ENCODE results near the gene SLC7A14.

The SLC7A14 gene

DNA sequence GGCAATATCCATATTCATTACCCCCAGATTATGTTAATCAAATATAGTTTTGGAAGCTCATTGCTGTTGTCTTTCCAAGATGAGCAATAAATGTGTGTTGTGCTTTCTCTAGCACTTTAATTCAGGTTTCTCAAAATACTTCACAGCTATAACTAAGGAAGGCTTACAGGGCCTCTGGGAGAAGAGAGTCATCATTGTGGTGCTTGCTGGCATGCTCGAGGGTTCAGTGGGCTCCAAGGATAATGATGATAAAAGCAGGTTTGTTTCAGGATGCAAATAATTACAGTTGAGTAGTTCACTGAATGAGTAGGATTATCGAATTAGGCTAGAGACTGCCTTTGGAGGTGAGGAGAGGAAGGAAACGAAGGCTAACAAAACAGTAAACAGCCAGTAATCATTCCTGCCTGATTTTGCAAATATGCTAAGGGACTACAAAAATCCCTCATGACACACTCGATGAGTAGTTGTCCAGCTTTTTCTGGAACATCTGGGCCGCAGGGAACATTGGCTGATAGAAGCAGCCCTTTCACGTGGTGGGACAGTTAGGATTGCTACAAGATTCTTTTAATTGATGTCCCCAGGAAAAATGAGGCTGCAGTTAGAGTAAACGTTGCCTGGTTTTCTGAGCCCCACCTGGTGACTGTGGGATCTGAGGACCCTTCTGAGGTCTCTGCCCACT, 54.1 kb downstream of the SLC7A14 start:
- Mint-ChIP-seq H3K4me1 (ENCODE audit: low read depth) (no peaks in the 10 kb centered on the region), H3K27me3 (peaks cover 3% of the 10 kb centered on the region), H3K36me3 (no peaks in the 10 kb centered on the region), H3K27ac (no peak overlapping the region), H3K4me3 (no peak overlapping the region), H3K9me3 (ENCODE audit: low read depth) (no peaks in the 10 kb centered on the region)

DNA sequence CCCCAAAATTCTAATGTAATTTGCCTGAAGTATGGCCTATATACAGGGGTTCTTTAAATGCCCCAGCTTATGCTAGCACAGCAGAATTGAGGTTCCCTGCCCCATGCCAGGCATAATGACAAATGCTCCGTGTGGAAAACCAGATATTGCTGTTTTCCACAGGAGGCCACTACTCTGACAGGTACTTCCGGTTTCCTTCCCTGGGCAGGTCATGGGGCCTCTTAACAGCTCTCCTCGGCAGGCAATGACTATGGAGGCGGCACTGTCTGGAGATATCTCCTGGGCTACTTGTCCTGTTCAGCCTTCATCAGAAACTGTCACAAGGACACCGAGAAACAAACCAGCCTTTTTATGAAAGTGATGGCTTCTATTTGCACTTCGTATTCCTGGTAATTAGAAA, 54.8 kb downstream of the SLC7A14 start:
- no peak overlapping the region for H3K27ac Mint-ChIP-seq
- no peaks in the 10 kb centered on the region for H3K9me3 Mint-ChIP-seq (ENCODE audit: low read depth)
- H3K27me3 Mint-ChIP-seq: peaks cover 3% of the 10 kb centered on the region
- no peak overlapping the region for H3K4me3 Mint-ChIP-seq
- no peaks in the 10 kb centered on the region for H3K36me3 Mint-ChIP-seq
- no peaks in the 10 kb centered on the region for H3K4me1 Mint-ChIP-seq (ENCODE audit: low read depth)

DNA sequence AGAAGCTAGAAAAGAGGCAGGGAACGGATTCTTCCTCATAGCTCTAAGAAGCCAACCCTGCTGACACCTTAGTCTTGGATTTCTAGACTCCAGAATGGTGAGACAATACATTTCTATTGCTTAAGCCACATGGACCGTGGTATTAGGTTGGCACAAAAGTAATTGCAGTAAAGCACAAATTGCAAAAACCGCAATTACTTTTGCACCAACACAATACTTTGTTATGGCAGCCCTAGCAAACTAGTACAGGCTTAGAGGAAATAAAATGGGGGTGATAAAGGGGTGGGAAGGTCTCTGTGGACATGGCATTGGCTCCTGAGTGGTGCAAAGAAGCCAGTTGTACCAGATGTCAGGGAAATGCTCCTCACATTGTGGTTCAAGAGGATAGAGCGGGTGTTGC, 56.0 kb downstream of the SLC7A14 start:
- Mint-ChIP-seq H3K4me1 (ENCODE audit: low read depth) (no peaks in the 10 kb centered on the region), H3K36me3 (no peaks in the 10 kb centered on the region), H3K9me3 (ENCODE audit: low read depth) (no peaks in the 10 kb centered on the region), H3K27me3 (peaks cover 3% of the 10 kb centered on the region), H3K4me3 (no peak overlapping the region), H3K27ac (no peak overlapping the region)

DNA sequence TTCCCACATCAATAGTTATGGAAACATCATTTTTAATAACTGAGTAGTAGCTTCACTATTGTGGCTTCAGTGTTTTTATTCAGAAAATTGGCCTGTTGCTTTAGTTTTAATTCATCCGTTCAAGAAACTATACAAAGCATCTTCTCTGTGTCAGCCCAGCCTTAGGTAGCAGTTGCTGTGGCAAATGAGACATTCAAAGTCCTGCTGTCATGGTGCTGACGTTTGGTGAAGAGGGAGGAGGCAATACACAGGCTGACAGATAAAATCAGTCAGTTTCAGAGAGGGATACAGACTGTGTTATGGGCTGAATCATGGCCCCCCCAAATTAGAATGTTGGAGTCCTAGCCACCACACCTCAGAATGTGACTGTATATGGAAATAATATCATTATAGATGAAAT, 56.5 kb downstream of the SLC7A14 start:
- Mint-ChIP-seq H3K4me3 (no peak overlapping the region), H3K4me1 (ENCODE audit: low read depth) (no peaks in the 10 kb centered on the region), H3K9me3 (ENCODE audit: low read depth) (no peaks in the 10 kb centered on the region), H3K36me3 (no peaks in the 10 kb centered on the region), H3K27ac (no peak overlapping the region), H3K27me3 (peaks cover 3% of the 10 kb centered on the region)

DNA sequence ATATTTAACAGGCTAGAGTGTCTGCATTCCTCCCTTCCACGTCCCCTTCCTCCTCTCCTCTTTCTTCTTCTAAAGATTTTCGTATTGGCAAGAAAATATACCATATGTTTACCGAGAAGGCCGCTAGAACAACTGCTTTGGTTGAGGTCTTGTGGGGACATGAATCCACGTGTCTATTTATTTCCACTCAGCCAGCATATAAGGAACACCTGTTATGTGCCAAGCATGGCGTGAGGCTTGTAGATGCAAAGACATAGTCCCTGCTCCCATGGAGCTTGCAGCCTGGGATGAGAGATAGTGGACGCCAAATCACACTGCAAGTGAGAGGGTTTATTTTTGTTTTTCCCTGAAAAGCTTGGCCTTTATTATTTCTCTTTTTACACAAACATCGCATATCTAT, 57.1 kb downstream of the SLC7A14 start:
- no peaks in the 10 kb centered on the region for H3K4me1 Mint-ChIP-seq (ENCODE audit: low read depth)
- H3K4me3 Mint-ChIP-seq: no peak overlapping the region
- H3K36me3 Mint-ChIP-seq: no peaks in the 10 kb centered on the region
- peaks cover 3% of the 10 kb centered on the region for H3K27me3 Mint-ChIP-seq
- H3K27ac Mint-ChIP-seq: no peak overlapping the region
- H3K9me3 Mint-ChIP-seq (ENCODE audit: low read depth): no peaks in the 10 kb centered on the region

DNA sequence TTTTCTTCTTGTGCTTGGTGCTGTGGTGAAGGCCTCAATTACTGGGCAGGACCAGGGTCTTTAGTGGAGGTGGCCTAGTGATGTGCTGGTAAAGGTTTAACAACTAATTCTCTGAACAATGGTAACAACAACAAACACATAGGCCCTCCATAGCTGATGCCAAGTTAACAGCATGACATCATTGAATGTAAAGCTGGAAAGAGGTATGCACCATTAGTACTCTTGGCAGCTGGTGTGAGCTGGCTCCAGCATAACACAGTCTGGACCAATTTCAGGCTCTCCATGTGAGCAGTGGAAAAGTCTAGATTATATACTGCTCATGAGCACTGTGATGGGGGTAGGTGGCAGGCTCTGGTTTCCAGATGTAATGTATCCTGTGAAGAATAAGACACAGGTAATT, 61.8 kb downstream of the SLC7A14 start:
- Mint-ChIP-seq H3K27ac (no peak overlapping the region), H3K4me1 (ENCODE audit: low read depth) (no peaks in the 10 kb centered on the region), H3K27me3 (peaks cover 3% of the 10 kb centered on the region), H3K4me3 (no peak overlapping the region), H3K36me3 (no peaks in the 10 kb centered on the region), H3K9me3 (ENCODE audit: low read depth) (no peaks in the 10 kb centered on the region)

DNA sequence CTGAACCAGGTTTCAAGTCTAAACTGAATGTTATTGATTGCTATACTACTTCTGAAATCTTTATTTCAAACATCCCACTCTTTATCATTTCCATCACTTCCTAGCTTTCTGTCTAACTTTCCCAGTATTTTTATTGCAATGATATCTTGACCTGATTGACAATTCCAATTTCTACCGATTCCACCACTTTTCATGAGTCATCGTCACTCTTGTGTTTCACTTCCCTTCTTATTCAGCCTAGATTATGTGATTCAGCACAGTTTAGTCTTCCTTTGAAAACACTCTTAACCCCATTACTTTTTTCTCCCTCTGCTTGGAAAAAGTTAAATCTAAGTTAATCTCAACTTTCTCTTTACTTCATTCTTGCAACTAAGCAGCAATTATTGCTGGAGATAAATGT, 62.6 kb downstream of the SLC7A14 start:
- Mint-ChIP-seq H3K36me3 (no peaks in the 10 kb centered on the region), H3K4me3 (no peak overlapping the region), H3K27ac (no peak overlapping the region), H3K27me3 (peaks cover 3% of the 10 kb centered on the region), H3K4me1 (ENCODE audit: low read depth) (no peaks in the 10 kb centered on the region), H3K9me3 (ENCODE audit: low read depth) (no peaks in the 10 kb centered on the region)

DNA sequence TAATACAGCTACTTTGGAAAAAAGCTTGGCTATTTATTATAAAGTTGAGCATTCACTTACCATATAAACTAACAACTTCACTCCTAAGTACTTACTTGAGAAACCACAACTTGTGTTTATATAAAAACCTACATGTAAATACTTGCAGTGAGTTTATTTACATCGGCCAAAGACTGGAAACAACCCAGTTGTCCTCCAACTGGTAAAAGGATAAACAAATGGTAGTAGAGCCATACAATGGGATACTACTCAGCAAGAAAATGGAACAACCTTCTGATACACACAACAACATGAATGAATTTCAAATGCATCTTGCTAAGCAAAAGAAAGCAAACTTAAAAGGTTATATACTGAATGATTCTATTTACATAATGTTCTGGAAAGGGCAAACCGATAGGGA, 63.7 kb downstream of the SLC7A14 start:
- Mint-ChIP-seq H3K27ac (no peak overlapping the region), H3K4me3 (no peak overlapping the region), H3K27me3 (peaks cover 6% of the 10 kb centered on the region), H3K4me1 (ENCODE audit: low read depth) (no peaks in the 10 kb centered on the region), H3K9me3 (ENCODE audit: low read depth) (no peaks in the 10 kb centered on the region), H3K36me3 (no peaks in the 10 kb centered on the region)

DNA sequence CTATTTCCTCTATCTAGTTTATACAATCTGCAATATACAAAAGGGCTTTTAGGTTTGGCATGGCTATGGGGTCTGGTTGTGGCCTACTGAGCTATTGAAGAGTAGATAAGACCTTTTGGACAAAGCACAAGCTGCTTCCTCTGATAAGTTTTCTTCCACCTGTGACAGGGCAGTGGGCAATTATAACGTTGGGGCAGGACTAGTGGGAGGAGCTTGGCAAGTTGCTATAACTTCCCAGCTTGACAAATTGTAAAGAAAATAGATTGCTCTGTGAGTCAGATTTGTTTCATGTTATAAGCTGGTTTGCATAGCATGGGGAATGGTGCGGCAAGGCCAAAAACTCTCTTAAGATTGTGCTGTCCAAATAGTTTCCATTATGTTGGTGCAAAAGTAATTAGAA, 64.9 kb downstream of the SLC7A14 start:
- Mint-ChIP-seq H3K27me3 (peaks cover 5% of the 10 kb centered on the region), H3K4me1 (ENCODE audit: low read depth) (no peaks in the 10 kb centered on the region), H3K4me3 (no peak overlapping the region), H3K36me3 (no peaks in the 10 kb centered on the region), H3K9me3 (ENCODE audit: low read depth) (no peaks in the 10 kb centered on the region), H3K27ac (no peak overlapping the region)

DNA sequence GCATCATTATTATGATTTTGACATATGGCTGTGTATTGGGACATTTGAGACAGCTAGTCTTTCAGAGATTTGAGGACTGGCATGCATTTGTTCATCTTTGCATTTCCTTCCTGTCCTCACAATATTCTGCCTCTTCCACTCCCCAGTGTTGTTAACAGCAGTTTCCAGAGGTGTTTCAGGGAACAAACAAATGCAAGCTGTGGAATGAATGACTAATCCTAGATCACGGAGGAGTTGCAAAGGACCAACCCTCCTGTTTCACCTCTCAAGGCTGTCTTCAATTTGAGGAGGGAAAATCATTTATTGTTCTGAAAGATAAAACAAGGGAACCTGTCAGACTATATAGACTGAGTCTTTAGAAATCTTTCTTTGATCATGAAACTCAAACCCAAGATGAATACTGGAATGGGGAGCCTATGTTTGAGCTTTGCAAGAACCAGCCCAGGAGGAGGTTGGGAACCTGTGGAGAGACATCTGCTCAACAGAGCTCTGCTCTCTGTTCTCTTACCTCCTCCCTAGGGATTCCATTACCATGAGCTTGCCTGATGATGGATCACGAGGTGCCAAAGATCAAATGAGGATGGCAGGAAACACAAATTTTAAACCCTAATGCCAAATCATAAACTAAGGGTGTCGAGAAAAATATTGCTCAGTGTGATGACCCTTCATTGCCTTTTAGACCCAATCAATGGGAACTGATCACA, 68.5 kb downstream of the SLC7A14 start:
- Mint-ChIP-seq H3K4me3 (no peak overlapping the region), H3K27me3 (peaks cover 5% of the 10 kb centered on the region), H3K4me1 (ENCODE audit: low read depth) (no peaks in the 10 kb centered on the region), H3K36me3 (no peaks in the 10 kb centered on the region), H3K27ac (no peak overlapping the region), H3K9me3 (ENCODE audit: low read depth) (no peaks in the 10 kb centered on the region)

DNA sequence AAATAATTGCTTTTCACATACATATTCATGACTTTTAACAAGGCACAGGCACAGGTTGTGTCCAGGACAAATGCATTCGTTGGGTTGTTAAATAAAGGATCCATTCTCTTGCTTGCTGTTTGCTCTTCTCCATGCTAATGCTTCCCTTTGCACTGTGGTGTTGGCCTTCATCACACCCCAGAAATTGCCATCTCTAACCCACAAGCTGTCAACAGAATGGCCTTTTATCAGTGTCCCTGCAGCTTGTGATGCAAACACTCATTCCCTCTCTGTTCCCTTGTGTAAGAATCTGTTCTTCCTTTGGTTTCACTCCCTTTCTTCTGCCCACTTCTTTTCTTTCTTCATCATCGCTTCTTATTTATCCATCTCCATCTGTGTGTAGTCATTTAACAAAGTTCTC, 72.2 kb downstream of the SLC7A14 start:
- Mint-ChIP-seq H3K4me3 (no peak overlapping the region), H3K27me3 (peaks cover 10% of the 10 kb centered on the region), H3K4me1 (ENCODE audit: low read depth) (no peaks in the 10 kb centered on the region), H3K9me3 (ENCODE audit: low read depth) (no peaks in the 10 kb centered on the region), H3K27ac (no peak overlapping the region), H3K36me3 (no peaks in the 10 kb centered on the region)

DNA sequence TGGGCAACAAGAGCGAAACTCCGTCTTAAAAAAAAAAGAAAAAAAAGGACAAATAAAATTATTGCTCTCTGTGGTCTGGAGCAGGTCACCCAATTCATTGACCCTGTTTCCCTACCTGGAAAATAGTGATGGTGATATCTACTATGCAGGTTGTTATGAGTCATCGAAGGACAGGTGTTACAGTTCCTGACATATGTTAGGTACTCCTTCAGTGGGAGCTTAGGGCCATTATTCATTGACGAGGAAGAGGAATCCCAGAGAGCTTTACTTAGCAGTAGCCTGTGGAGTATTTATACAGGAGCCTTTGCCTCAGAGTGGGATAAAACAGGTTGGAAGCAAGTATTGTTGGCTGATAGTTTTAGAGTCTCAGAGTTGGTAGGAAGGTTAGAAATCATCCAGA, 74.5 kb downstream of the SLC7A14 start:
- no peaks in the 10 kb centered on the region for H3K4me1 Mint-ChIP-seq (ENCODE audit: low read depth)
- H3K27ac Mint-ChIP-seq: no peak overlapping the region
- H3K9me3 Mint-ChIP-seq (ENCODE audit: low read depth): no peaks in the 10 kb centered on the region
- H3K4me3 Mint-ChIP-seq: no peak overlapping the region
- H3K27me3 Mint-ChIP-seq: peaks cover 6% of the 10 kb centered on the region
- no peaks in the 10 kb centered on the region for H3K36me3 Mint-ChIP-seq

DNA sequence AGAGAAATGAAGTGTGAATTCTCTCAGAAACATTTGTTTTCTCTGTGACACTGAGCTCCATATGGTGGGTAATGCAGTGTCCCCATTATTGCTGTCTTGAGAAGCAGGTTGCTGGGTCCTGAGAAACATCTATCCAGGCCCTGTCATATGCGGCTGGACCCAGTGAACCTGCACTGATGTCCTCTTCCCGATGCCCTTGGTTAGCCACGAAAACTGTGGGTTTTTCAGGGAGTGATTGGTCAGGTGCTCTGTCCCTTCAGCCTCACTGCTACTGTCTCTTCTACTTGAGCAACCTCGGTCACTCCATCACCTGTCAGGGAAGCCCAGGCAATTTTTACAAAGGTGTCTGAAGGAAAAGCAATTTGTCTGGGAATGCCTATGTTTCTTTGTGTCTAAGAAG, 77.0 kb downstream of the SLC7A14 start:
- Mint-ChIP-seq H3K4me3 (no peak overlapping the region), H3K9me3 (ENCODE audit: low read depth) (no peaks in the 10 kb centered on the region), H3K27ac (no peak overlapping the region), H3K4me1 (ENCODE audit: low read depth) (no peaks in the 10 kb centered on the region), H3K27me3 (peaks cover 6% of the 10 kb centered on the region), H3K36me3 (no peaks in the 10 kb centered on the region)

DNA sequence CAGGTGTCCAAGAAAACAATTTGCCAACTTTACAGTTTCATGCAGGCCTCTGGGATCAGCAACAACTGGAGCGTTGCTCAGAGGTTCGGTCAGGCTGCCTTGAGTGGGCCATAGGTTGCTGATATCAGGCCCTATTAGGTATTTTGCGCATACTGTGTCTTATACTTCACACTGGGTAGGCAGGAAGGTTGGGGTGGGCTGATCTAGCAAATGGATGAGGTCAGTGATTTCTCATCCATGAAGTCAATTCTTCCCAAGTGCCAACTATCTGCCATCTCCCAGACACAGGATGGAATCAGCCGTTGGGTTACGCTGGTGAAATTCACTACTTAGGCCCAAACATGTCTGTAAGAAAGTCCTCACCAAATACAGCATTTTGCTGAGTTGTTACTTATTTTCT, 77.6 kb downstream of the SLC7A14 start:
- H3K36me3 Mint-ChIP-seq: no peaks in the 10 kb centered on the region
- H3K27ac Mint-ChIP-seq: no peak overlapping the region
- H3K4me3 Mint-ChIP-seq: no peak overlapping the region
- peaks cover 6% of the 10 kb centered on the region for H3K27me3 Mint-ChIP-seq
- H3K9me3 Mint-ChIP-seq (ENCODE audit: low read depth): no peaks in the 10 kb centered on the region
- no peaks in the 10 kb centered on the region for H3K4me1 Mint-ChIP-seq (ENCODE audit: low read depth)

DNA sequence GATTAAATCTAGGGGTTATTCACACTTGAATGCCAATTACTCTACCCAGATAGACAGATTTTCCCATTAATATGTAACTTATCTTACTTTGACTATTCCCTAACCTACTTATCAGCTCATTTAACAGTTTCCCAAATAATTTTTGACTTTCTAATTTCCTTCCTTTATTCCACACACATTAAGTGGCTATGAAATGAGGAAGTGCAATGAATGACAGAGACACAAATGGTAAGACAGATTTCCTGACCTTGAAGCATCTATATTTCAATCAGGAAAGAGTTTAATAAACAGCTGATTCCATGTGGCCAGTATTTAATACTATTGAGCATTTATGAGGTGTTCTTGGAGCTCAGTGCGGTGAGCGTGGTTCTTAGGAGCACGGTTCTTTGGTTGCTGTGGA, 78.8 kb downstream of the SLC7A14 start:
- no peak overlapping the region for H3K4me3 Mint-ChIP-seq

DNA sequence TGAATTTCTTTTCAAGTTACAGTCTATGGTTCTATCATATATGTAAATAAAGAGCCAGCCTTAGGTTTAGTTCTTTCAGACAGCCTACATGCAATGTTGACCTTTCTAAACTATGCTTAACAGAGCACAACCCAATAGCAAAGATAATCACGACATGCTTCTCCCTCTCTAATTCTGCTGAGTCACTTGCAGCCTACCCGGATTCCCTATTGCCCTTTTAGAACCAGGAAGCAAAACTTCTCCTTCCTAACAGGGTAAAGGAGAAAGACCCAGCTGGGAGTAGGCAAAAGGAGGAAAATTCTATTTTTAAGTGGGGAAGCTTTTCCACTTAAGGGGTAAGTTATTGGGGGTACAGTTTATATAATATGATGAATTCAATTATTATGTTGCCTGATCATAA, 79.3 kb downstream of the SLC7A14 start:
- H3K36me3 Mint-ChIP-seq: no peaks in the 10 kb centered on the region
- peaks cover 6% of the 10 kb centered on the region for H3K27me3 Mint-ChIP-seq
- H3K4me3 Mint-ChIP-seq: no peak overlapping the region
- H3K27ac Mint-ChIP-seq: no peak overlapping the region
- no peaks in the 10 kb centered on the region for H3K9me3 Mint-ChIP-seq (ENCODE audit: low read depth)
- no peaks in the 10 kb centered on the region for H3K4me1 Mint-ChIP-seq (ENCODE audit: low read depth)

More for the DNA sequence above, 78.8 kb downstream of the SLC7A14 start:
- Mint-ChIP-seq H3K27me3 (peaks cover 6% of the 10 kb centered on the region), H3K9me3 (ENCODE audit: low read depth) (no peaks in the 10 kb centered on the region), H3K27ac (no peak overlapping the region), H3K4me1 (ENCODE audit: low read depth) (no peaks in the 10 kb centered on the region), H3K36me3 (no peaks in the 10 kb centered on the region)

Measured in activated naive CD8-positive, alpha-beta T cell (primary cell).